Superior temporal gyrus (tissue), 1 donor: ENCODE data around the gene C1orf74.

Experiments
- DNase-seq: peaks from one replicate; pipeline ENCODE4 v3.0.0-alpha.2; 2016; ENCODE audit errors: extremely low spot score

C1orf74 gene

GRCh38 chr1:209746451-209747165, 37.8 kb downstream of the C1orf74 start:
- no peak for DNase-seq

- DNase-seq: peak; percentile 55
Measured at GRCh38 chr1:209743145-209743482, 41.2 kb downstream of the C1orf74 start.

- peak; percentile 47 for DNase-seq
Measured at GRCh38 chr1:209742409-209743144, 41.8 kb downstream of the C1orf74 start.

- DNase-seq: no peak
Measured at GRCh38 chr1:209741889-209742288, 42.5 kb downstream of the C1orf74 start.

GRCh38 chr1:209741193-209741592, 43.2 kb downstream of the C1orf74 start:
- no peak for DNase-seq

- DNase-seq: no peak
Measured at GRCh38 chr1:209738270-209738669, 46.1 kb downstream of the C1orf74 start.

GRCh38 chr1:209737118-209737505, 47.2 kb downstream of the C1orf74 start:
- DNase-seq: no peak

- no peak for DNase-seq
Measured at GRCh38 chr1:209736490-209737117, 47.8 kb downstream of the C1orf74 start.

- no peak for DNase-seq
Measured at GRCh38 chr1:209733409-209734192, 50.8 kb downstream of the C1orf74 start.

GRCh38 chr1:209732725-209733124, 51.6 kb downstream of the C1orf74 start:
- DNase-seq: no peak

- no peak for DNase-seq
Measured at GRCh38 chr1:209729436-209729835, 54.9 kb downstream of the C1orf74 start.
